ENCODE results near the gene DISC1. TPM values are rescaled to one million over a fixed set of nuclear protein-coding genes. Genes with fewer than 3 reads are reported as not detected.
"Not testable (repeated sequence)": the region's sequence is repeated elsewhere in the genome, so short reads cannot be mapped to it uniquely, and the experiment has no call there.

Gene DISC1
- polyA plus RNA-seq, 1 donor from 2014 or later, result 0.84 TPM

DNA sequence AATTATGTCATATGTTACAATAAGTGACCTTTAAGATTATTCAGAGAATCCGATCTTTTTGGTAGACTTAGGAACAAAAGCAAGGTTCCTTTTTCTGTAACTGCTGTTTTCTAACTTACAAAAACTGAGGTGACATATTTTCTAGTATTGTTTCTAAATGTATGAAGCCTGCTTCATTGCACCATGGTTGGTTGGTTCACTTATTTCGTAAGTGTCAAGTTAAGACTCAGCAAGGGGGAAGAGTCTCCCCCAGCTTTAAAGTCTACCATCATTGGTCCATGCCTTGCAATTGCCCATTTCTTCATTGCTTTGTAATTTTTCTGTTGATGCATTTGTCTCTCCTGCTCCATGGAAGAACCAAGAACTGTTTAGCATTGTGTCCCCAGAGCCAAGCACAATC, 136.9 kb downstream of the DISC1 start:
- no peak overlapping the region for H3K4me2 ChIP-seq (ENCODE audit: low read length)
- no peak overlapping the region for H2AFZ ChIP-seq (ENCODE audit: low read depth, low read length)
- no peaks in the 10 kb centered on the region for H3K79me2 ChIP-seq (replicated peaks; ENCODE audit: insufficient read depth, low read length)
- no peaks in the 10 kb centered on the region for H4K20me1 ChIP-seq (ENCODE audit: insufficient read depth)
- TF ChIP-seq RAD21 (conservative IDR thresholded peaks at IDR 0.05), result no peak
- TF ChIP-seq, protein P1, sequence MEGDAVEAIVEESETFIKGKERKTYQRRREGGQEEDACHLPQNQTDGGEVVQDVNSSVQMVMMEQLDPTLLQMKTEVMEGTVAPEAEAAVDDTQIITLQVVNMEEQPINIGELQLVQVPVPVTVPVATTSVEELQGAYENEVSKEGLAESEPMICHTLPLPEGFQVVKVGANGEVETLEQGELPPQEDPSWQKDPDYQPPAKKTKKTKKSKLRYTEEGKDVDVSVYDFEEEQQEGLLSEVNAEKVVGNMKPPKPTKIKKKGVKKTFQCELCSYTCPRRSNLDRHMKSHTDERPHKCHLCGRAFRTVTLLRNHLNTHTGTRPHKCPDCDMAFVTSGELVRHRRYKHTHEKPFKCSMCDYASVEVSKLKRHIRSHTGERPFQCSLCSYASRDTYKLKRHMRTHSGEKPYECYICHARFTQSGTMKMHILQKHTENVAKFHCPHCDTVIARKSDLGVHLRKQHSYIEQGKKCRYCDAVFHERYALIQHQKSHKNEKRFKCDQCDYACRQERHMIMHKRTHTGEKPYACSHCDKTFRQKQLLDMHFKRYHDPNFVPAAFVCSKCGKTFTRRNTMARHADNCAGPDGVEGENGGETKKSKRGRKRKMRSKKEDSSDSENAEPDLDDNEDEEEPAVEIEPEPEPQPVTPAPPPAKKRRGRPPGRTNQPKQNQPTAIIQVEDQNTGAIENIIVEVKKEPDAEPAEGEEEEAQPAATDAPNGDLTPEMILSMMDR (IDR thresholded peaks at IDR 0.05; ENCODE audit: poor library complexity, severe bottlenecking), result no peak
- no peak for TF ChIP-seq EZH2 (IDR thresholded peaks at IDR 0.05; ENCODE audit: borderline replicate concordance, insufficient read depth, low read length, poor library complexity, severe bottlenecking)
- no peak for TF ChIP-seq TAF1 (IDR thresholded peaks at IDR 0.05; ENCODE audit: low read depth)
- TF ChIP-seq EP300 (conservative IDR thresholded peaks at IDR 0.05; ENCODE audit: poor library complexity, severe bottlenecking), result no peak
- TF ChIP-seq MXI1 (conservative IDR thresholded peaks at IDR 0.05; ENCODE audit: poor library complexity, severe bottlenecking), result no peak
- TF ChIP-seq, protein P2, sequence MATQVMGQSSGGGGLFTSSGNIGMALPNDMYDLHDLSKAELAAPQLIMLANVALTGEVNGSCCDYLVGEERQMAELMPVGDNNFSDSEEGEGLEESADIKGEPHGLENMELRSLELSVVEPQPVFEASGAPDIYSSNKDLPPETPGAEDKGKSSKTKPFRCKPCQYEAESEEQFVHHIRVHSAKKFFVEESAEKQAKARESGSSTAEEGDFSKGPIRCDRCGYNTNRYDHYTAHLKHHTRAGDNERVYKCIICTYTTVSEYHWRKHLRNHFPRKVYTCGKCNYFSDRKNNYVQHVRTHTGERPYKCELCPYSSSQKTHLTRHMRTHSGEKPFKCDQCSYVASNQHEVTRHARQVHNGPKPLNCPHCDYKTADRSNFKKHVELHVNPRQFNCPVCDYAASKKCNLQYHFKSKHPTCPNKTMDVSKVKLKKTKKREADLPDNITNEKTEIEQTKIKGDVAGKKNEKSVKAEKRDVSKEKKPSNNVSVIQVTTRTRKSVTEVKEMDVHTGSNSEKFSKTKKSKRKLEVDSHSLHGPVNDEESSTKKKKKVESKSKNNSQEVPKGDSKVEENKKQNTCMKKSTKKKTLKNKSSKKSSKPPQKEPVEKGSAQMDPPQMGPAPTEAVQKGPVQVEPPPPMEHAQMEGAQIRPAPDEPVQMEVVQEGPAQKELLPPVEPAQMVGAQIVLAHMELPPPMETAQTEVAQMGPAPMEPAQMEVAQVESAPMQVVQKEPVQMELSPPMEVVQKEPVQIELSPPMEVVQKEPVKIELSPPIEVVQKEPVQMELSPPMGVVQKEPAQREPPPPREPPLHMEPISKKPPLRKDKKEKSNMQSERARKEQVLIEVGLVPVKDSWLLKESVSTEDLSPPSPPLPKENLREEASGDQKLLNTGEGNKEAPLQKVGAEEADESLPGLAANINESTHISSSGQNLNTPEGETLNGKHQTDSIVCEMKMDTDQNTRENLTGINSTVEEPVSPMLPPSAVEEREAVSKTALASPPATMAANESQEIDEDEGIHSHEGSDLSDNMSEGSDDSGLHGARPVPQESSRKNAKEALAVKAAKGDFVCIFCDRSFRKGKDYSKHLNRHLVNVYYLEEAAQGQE (IDR thresholded peaks at IDR 0.05; ENCODE audit: borderline replicate concordance), result no peak
- no peak for TF ChIP-seq POLR2AphosphoS5 (IDR thresholded peaks at IDR 0.05)
- no peak for TF ChIP-seq SMC3 (conservative IDR thresholded peaks at IDR 0.05; ENCODE audit: poor library complexity)
- H3K4me3 ChIP-seq (ENCODE audit: low read length), result no peak overlapping the region
- no peaks in the 10 kb centered on the region for H3K36me3 ChIP-seq (ENCODE audit: insufficient read depth, low read length)
- H3K27ac ChIP-seq (ENCODE audit: low read length), result no peak overlapping the region
- no peaks in the 10 kb centered on the region for H3K9me2 ChIP-seq (ENCODE audit: insufficient read depth, low read length)
- no peaks in the 10 kb centered on the region for H3K27me3 ChIP-seq (ENCODE audit: insufficient read depth, low read depth, low read length)
- no peaks in the 10 kb centered on the region for H3K9me3 ChIP-seq (ENCODE audit: low read length)
- H3F3A ChIP-seq (ENCODE audit: insufficient read depth, low read length, poor library complexity, severe bottlenecking), result no peaks in the 10 kb centered on the region
- no peak overlapping the region for H3K9ac ChIP-seq (ENCODE audit: low read length)

DNA sequence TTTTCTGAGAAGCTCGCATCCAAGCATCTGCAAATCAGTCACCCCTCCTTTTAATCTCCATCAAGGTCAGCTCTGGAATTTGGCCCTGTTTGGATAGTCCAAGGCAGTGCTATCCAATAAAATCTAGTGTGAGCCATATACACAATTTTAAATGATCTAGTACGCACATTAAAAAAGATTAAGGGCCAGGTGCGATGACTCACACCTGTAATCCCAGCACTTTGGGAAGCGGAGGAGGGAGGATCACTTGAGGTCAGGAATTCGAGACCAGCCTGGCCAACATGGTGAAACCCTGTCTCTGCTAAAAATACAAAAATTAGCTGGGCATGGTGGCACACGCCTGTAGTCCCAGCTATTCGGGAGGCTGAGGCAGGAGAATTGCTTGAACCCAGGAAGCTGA, 139.2 kb downstream of the DISC1 start:
- H3K9me2 ChIP-seq (ENCODE audit: insufficient read depth, low read length); H3K4me3 ChIP-seq (ENCODE audit: low read length); H3K27me3 ChIP-seq (ENCODE audit: insufficient read depth, low read depth, low read length); H4K20me1 ChIP-seq (ENCODE audit: insufficient read depth); H3K9me3 ChIP-seq (ENCODE audit: low read length); H3K79me2 ChIP-seq (replicated peaks; ENCODE audit: insufficient read depth, low read length); H2AFZ ChIP-seq (ENCODE audit: low read depth, low read length); H3F3A ChIP-seq (ENCODE audit: insufficient read depth, low read length, poor library complexity, severe bottlenecking); H3K36me3 ChIP-seq (ENCODE audit: insufficient read depth, low read length); H3K9ac ChIP-seq (ENCODE audit: low read length); H3K4me2 ChIP-seq (ENCODE audit: low read length); H3K27ac ChIP-seq (ENCODE audit: low read length): not testable (repeated sequence)

DNA sequence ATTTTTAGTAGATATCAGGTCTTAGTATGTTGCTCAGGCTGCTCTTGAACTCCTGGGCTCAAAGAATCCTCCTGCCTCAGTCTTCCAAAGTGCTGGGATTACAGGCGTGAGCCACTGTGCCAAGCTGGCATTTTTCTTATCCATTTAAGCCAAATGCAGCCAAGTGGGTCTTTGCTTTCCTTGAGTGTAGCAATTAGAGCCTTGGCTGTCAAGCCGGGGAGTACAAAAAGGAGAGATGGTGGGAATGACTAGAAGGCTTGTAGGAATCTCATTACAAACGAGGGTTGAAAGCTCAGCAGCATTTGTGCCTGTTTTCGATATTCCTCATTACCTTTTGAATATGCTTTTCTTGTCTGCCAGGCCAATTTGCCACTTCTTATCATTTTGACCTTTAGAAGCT, 140.9 kb downstream of the DISC1 start:
- Histone ChIP-seq H3K79me2 (replicated peaks; ENCODE audit: insufficient read depth, low read length) (no peaks in the 10 kb centered on the region), H4K20me1 (ENCODE audit: insufficient read depth) (no peaks in the 10 kb centered on the region)

More for the DNA sequence above, 140.9 kb downstream of the DISC1 start:
- H3K9ac ChIP-seq (ENCODE audit: low read length), result no peak overlapping the region
- no peak for TF ChIP-seq TAF1 (IDR thresholded peaks at IDR 0.05; ENCODE audit: low read depth)
- H3K36me3 ChIP-seq (ENCODE audit: insufficient read depth, low read length), result no peaks in the 10 kb centered on the region
- no peaks in the 10 kb centered on the region for H3K27me3 ChIP-seq (ENCODE audit: insufficient read depth, low read depth, low read length)
- H3K27ac ChIP-seq (ENCODE audit: low read length), result no peak overlapping the region
- no peaks in the 10 kb centered on the region for H3K9me3 ChIP-seq (ENCODE audit: low read length)
- no peak overlapping the region for H3K4me3 ChIP-seq (ENCODE audit: low read length)
- no peak overlapping the region for H2AFZ ChIP-seq (ENCODE audit: low read depth, low read length)
- H3F3A ChIP-seq (ENCODE audit: insufficient read depth, low read length, poor library complexity, severe bottlenecking), result no peaks in the 10 kb centered on the region
- H3K4me2 ChIP-seq (ENCODE audit: low read length), result no peak overlapping the region
- no peaks in the 10 kb centered on the region for H3K9me2 ChIP-seq (ENCODE audit: insufficient read depth, low read length)

All from neural cell (in vitro differentiated cells).